K562 (cell line): ENCODE measurements around the gene FYB1. TPM values are rescaled to one million over a fixed set of nuclear protein-coding genes. Genes with fewer than 3 reads are reported as not detected.

Source experiments
- ATAC-seq: fragments of 200-7000 bp; cut with Tn5 transposase; 3 replicates; pipeline ENCODE4 v1.9.1; 2020; ENCODE audit warnings: moderate library complexity
- BruUV-seq: library from RNA; stranded (reverse); fragments of 400-500 nt; replicated peaks from 2 replicates; lab custom pipeline; 2021; lab: Mats Ljungman, UMichigan
- CTCF ChIA-PET: fragments of 300-600 bp; formaldehyde crosslinking; extraction: SDS; loops from one replicate; lab custom pipeline; 2021; ENCODE audit warnings: low intra/inter-chr PET ratio; lab: Yijun Ruan, JAX
- POLR2A ChIA-PET: fragments of 300-600, 350-650 bp; sonication (Branson Sonifier 250); formaldehyde crosslinking; extraction: SDS; loops from one replicate; lab custom pipeline; 2021; ENCODE audit warnings: antibody characterized with exemption, inconsistent platforms; lab: Yijun Ruan, JAX
- DNase-seq, 4 experiments: peaks; one replicate each; pipeline versions ENCODE4 v3.0.0 to v3.0.0-alpha.2; 2011 to 2018; ENCODE audit warnings: low spot score in 3 of 4, mixed read lengths in 3 of 4; ENCODE audit errors: extremely low read depth in 1 of 4
- FAIRE-seq: peaks from 2 replicates; lab custom pipeline; 2011; peaks lifted over from hg19 to GRCh38; lab: Jason Lieb, UNC
- H2AFZ ChIP-seq: 2 replicates; pipeline ENCODE4 v1.6.0; 2011; ENCODE audit warnings: low read depth, low read length, control low read depth, inconsistent platforms
- H3K27ac ChIP-seq: fragments of 200-600 bp; 3 replicates; pipeline ENCODE4 v1.8.0; 2011; ENCODE audit warnings: low read depth, mild to moderate bottlenecking, control low read depth, inconsistent platforms, low read length, moderate library complexity, mixed read lengths; ENCODE audit errors: extremely low read depth
- H3K27me3 ChIP-seq, 2 experiments: fragments of 300-600 bp in 1 of 2; 2 replicates in 1 of 2; 3 replicates in 1 of 2; pipeline versions ENCODE4 v1.6.0 to v1.8.0; 2011; ENCODE audit warnings: inconsistent platforms in 2 of 2, low read length in 2 of 2, mild to moderate bottlenecking in 1 of 2, mixed read lengths in 1 of 2, moderate library complexity in 1 of 2; ENCODE audit not compliant: control insufficient read depth in 2 of 2, insufficient read depth in 2 of 2
- H3K36me3 ChIP-seq: fragments of 300-600 bp; 3 replicates; pipeline ENCODE4 v1.8.0; 2011; ENCODE audit warnings: mild to moderate bottlenecking, low read length, inconsistent platforms; ENCODE audit not compliant: control insufficient read depth, insufficient read depth
- H3K4me1 ChIP-seq, 2 experiments: fragments of 200-600 bp in 1 of 2; replicated peaks in 1 of 2; 2 replicates in 1 of 2; 3 replicates in 1 of 2; pipeline versions ENCODE4 v1.5.1 to v1.8.0; 2011; ENCODE audit warnings: inconsistent platforms in 2 of 2, low read length in 2 of 2, mild to moderate bottlenecking in 1 of 2, mixed read lengths in 1 of 2, moderate library complexity in 1 of 2; ENCODE audit not compliant: control insufficient read depth in 2 of 2, insufficient read depth in 2 of 2
- H3K4me2 ChIP-seq: 2 replicates; pipeline ENCODE4 v1.6.1; 2011; ENCODE audit warnings: low read length, control low read depth, inconsistent platforms, mixed read lengths; ENCODE audit not compliant: insufficient read depth
- H3K4me3 ChIP-seq: fragments of 200-600 bp; sonication (generic), shearing (Covaris generic); 2 replicates; pipeline ENCODE4 v1.5.1; 2016; ENCODE audit warnings: control low read depth, inconsistent platforms
- H3K79me2 ChIP-seq: fragments of 200-600 bp; 3 replicates; pipeline ENCODE4 v1.8.0; 2011; ENCODE audit warnings: low read length, inconsistent platforms; ENCODE audit not compliant: control insufficient read depth, insufficient read depth
- H3K9ac ChIP-seq, 2 experiments: 2 replicates each; pipeline versions ENCODE4 v1.6.0 to v1.6.1; 2011; ENCODE audit warnings: low read depth in 2 of 2, low read length in 2 of 2, control low read depth in 1 of 2, inconsistent platforms in 1 of 2, mild to moderate bottlenecking in 1 of 2, mixed read lengths in 1 of 2; ENCODE audit not compliant: insufficient read depth in 1 of 2
- H3K9me1 ChIP-seq: one replicate; pipeline ENCODE4 v1.6.0; 2011; ENCODE audit warnings: inconsistent platforms, mild to moderate bottlenecking, low read length, moderate library complexity; ENCODE audit not compliant: control insufficient read depth, insufficient read depth
- H3K9me3 ChIP-seq: replicated peaks from 2 replicates; pipeline ENCODE4 v1.5.1; 2011; ENCODE audit warnings: low read depth, low read length, inconsistent platforms; ENCODE audit not compliant: control insufficient read depth, insufficient read depth
- H4K20me1 ChIP-seq: replicated peaks from 2 replicates; pipeline ENCODE4 v1.6.1; 2011; ENCODE audit warnings: low read length, inconsistent platforms, mixed read lengths; ENCODE audit not compliant: control insufficient read depth, insufficient read depth
- CEBPG ChIP-seq, 3 experiments: fragments of 200-800 bp in 1 of 3; sonication (Bioruptor generic) in 1 of 3; sonication (generic) in 1 of 3; formaldehyde crosslinking in 1 of 3; IDR thresholded peaks in 2 of 3; conservative IDR thresholded peaks in 1 of 3; 2 replicates each; pipeline versions ENCODE4 v1.6.1 to v1.8.0; 2016 to 2022; ENCODE audit warnings: missing compliant biosample characterization in 2 of 3, missing genetic modification characterization in 2 of 3, mild to moderate bottlenecking in 1 of 3, missing genetic modification reagents in 1 of 3
- CREM ChIP-seq: IDR thresholded peaks from 2 replicates; pipeline ENCODE4 v1.6.1; 2014; ENCODE audit warnings: antibody characterized with exemption, low read depth
- KLF13 ChIP-seq: fragments of 450-650 bp; IDR thresholded peaks from 2 replicates; pipeline ENCODE4 v1.6.1; 2016; ENCODE audit warnings: missing genetic modification characterization, low read depth, mild to moderate bottlenecking, missing compliant biosample characterization, moderate library complexity, borderline replicate concordance
- NFXL1 ChIP-seq: fragments of 450-650 bp; formaldehyde crosslinking; IDR thresholded peaks from 2 replicates; pipeline ENCODE4 v1.4.0; 2021; ENCODE audit warnings: mild to moderate bottlenecking
- NR3C1 ChIP-seq: sonication (generic); formaldehyde crosslinking; IDR thresholded peaks from 2 replicates; pipeline ENCODE4 v1.8.1; 2022; ENCODE audit warnings: missing genetic modification reagents
- PATZ1 ChIP-seq: fragments of 250-450 bp; sonication (Bioruptor Pico); IDR thresholded peaks from 2 replicates; pipeline ENCODE4 v1.5.0; 2020; ENCODE audit warnings: mild to moderate bottlenecking, borderline replicate concordance
- POLR2B ChIP-seq: fragments of 450-650 bp; IDR thresholded peaks from 2 replicates; pipeline ENCODE4 v1.6.1; 2018; ENCODE audit warnings: low read depth; ENCODE audit not compliant: partially characterized antibody
- RCOR1 ChIP-seq, 2 experiments: IDR thresholded peaks; 2 replicates each; pipeline ENCODE4 v1.6.1; 2012; ENCODE audit warnings: low read depth in 2 of 2, low read length in 2 of 2, borderline replicate concordance in 1 of 2, improper control_type of control experiment in 1 of 2
- SLC30A9 ChIP-seq: fragments of 250-450 bp; sonication (Bioruptor Pico); IDR thresholded peaks from 2 replicates; pipeline ENCODE4 v1.8.0; 2022; ENCODE audit warnings: mild to moderate bottlenecking, moderate library complexity
- ZBTB17 ChIP-seq: fragments of 450-650 bp; formaldehyde crosslinking; IDR thresholded peaks from 2 replicates; pipeline ENCODE4 v1.4.0; 2020; ENCODE audit warnings: mild to moderate bottlenecking
- ZNF316 ChIP-seq: fragments of 450-650 bp; IDR thresholded peaks from 2 replicates; pipeline ENCODE4 v1.6.1; 2016
- ZNF324 ChIP-seq: fragments of 250-450 bp; sonication (Bioruptor Pico); IDR thresholded peaks from 2 replicates; pipeline ENCODE4 v1.4.0; 2020; ENCODE audit warnings: mild to moderate bottlenecking
- WGBS: fragments of 100-300 bp; shearing (Covaris generic); methylation state at CpG from one replicate; pipeline ENCODE4 v1.1.6; 2016; ENCODE audit warnings: low coverage, mixed read lengths; ENCODE audit not compliant: insufficient coverage; ENCODE audit errors: missing lambda C conversion rate; 5-methylcytosine and 5-hydroxymethylcytosine counted together
- in situ Hi-C: fragments of 300-500 bp; cut with MboI; formaldehyde crosslinking; loops from 4 replicates; pipeline ENCODE4 v1.15.0; 2018; ENCODE audit warnings: inconsistent platforms, mixed read lengths
- intact Hi-C: fragments of 100-400 bp; cut with micrococcal nuclease; formaldehyde crosslinking; loops from 2 replicates; pipeline ENCODE4 v1.14.2; 2022
- polyA plus RNA-seq, 8 experiments: library from polyadenylated mRNA; depleted of rRNA in 4 of 8; stranded (reverse) in 5 of 8; unstranded in 3 of 8; fragments of >200 nt; fragmentation: Nextera tagmentation in 2 of 8; fragmentation: Illumina TruSeq in 1 of 8; extraction: Ambion mirVana in 2 of 8; extraction: Trizol in 1 of 8; gene quantifications; 2 replicates each; pipeline versions ENCODE4 v1.2.1 to v1.2.3, GENCODE V29; 2011 to 2014; ENCODE audit warnings: inconsistent platforms in 1 of 8, missing spikeins in 1 of 8
- total RNA-seq, 7 experiments: library from RNA; depleted of rRNA in 6 of 7; stranded (reverse); fragments of >200 nt in 6 of 7; fragmentation: Illumina TruSeq in 2 of 7; extraction: Trizol in 2 of 7; gene quantifications; 2 replicates each; pipeline versions ENCODE4 v1.2.1 to v1.2.3, GENCODE V29; 2011 to 2021; ENCODE audit warnings: low replicate concordance in 1 of 7
- TF ChIP-seq, protein P1 (sequence below): fragments of 250-450 bp; sonication (Bioruptor Pico); IDR thresholded peaks from 2 replicates; pipeline ENCODE4 v1.9.0; 2021; ENCODE audit warnings: mild to moderate bottlenecking, inconsistent platforms
- TF ChIP-seq, protein P2 (sequence below), 2 experiments: fragments of 450-650 bp; conservative IDR thresholded peaks; 2 replicates each; pipeline ENCODE4 v1.6.1; 2017; ENCODE audit warnings: mild to moderate bottlenecking in 2 of 2, moderate library complexity in 2 of 2

FYB1 gene
- total and polyA plus RNA-seq, 9 of the 15 experiments (the other 6 are each of a cell fraction or from before 2014, with no cell fraction given): 4.7 to 31.5 (median 9.7) TPM

- 16% methylated on average over 3 of the region's 3 CpGs for WGBS
- H3K9me1 ChIP-seq: no peaks in the 10 kb centered on the region
- DNase-seq (peak in 2 of 4 experiments; percentile 57 to 62), ATAC-seq (peak; percentile 63), FAIRE-seq (no peak)
- in situ Hi-C loops: no loop called here
- no peaks in the 10 kb centered on the region for H3K9me3 ChIP-seq
- H3K79me2 ChIP-seq: no peaks in the 10 kb centered on the region; the same call in 2 of the 3 replicates
- no peaks in the 10 kb centered on the region for H4K20me1 ChIP-seq
- H3K27ac ChIP-seq: peak overlapping the region; percentile 62
- H3K27me3 ChIP-seq: no peaks in the 10 kb centered on the region
- ChIA-PET POLR2A (interaction anchor here (1.0 to 3.9 kb wide), 2 partner anchors 12 to 20 kb away, joined by 3 to 14 read pairs; no protein-coding TSS in a partner anchor), CTCF (no interaction called here)
- H2AFZ ChIP-seq: peak overlapping the region; percentile 77
- BruUV-seq: no TSS peak
- no peaks in the 10 kb centered on the region for H3K36me3 ChIP-seq
- peak overlapping the region; percentile 2 to 28; a peak in 3 of 4 replicates for H3K9ac ChIP-seq
- peaks cover 20 to 53% of the 10 kb centered on the region in 2 experiments for H3K4me1 ChIP-seq
- H3K4me2 ChIP-seq: peak overlapping the region; percentile 43
- intact Hi-C loops: loop anchor here (2.0 kb wide), 1 partner anchor 18 kb away; no protein-coding TSS in a partner anchor
- no peak overlapping the region for H3K4me3 ChIP-seq
- no peak for TF ChIP-seq CREM
- TF ChIP-seq ZNF324: peak; percentile 44; the same call in 1 of the 2 replicates
- TF ChIP-seq NFXL1: 0 out of 2 replicates have a peak, but pooled peaks have one; percentile 29
- no peak for TF ChIP-seq SLC30A9 (CRISPR knock-in tag)
- TF ChIP-seq, protein P1, sequence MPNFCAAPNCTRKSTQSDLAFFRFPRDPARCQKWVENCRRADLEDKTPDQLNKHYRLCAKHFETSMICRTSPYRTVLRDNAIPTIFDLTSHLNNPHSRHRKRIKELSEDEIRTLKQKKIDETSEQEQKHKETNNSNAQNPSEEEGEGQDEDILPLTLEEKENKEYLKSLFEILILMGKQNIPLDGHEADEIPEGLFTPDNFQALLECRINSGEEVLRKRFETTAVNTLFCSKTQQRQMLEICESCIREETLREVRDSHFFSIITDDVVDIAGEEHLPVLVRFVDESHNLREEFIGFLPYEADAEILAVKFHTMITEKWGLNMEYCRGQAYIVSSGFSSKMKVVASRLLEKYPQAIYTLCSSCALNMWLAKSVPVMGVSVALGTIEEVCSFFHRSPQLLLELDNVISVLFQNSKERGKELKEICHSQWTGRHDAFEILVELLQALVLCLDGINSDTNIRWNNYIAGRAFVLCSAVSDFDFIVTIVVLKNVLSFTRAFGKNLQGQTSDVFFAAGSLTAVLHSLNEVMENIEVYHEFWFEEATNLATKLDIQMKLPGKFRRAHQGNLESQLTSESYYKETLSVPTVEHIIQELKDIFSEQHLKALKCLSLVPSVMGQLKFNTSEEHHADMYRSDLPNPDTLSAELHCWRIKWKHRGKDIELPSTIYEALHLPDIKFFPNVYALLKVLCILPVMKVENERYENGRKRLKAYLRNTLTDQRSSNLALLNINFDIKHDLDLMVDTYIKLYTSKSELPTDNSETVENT (CRISPR knock-in tag): no peak
- TF ChIP-seq ZBTB17 (CRISPR knock-in tag): peak; percentile 80; the same call in 1 of the 2 replicates
- no peak for TF ChIP-seq POLR2B
- TF ChIP-seq RCOR1 (IDR thresholded peaks at IDR 0.05; ENCODE audit: borderline replicate concordance in 1 of 2, low read depth in 2 of 2, low read length in 2 of 2): peak in 1 of 2 experiments; percentile 2; a peak in 1 of 4 replicates
- no peak for TF ChIP-seq ZNF316
- TF ChIP-seq NR3C1 (CRISPR knock-in tag): no peak
- TF ChIP-seq PATZ1 (CRISPR knock-in tag): no peak
- no peak for TF ChIP-seq KLF13 (tag)
- no peak for TF ChIP-seq CEBPG (CRISPR knock-in tag; IDR thresholded peaks at IDR 0.05)
- 0 out of 4 replicates have a peak, but pooled peaks of 1 of the 2 experiments have one; percentile 7 for TF ChIP-seq CEBPG (tag; conservative IDR thresholded peaks at IDR 0.05 in 1 of 2, IDR thresholded peaks at IDR 0.05 in 1 of 2)
- TF ChIP-seq, protein P2, sequence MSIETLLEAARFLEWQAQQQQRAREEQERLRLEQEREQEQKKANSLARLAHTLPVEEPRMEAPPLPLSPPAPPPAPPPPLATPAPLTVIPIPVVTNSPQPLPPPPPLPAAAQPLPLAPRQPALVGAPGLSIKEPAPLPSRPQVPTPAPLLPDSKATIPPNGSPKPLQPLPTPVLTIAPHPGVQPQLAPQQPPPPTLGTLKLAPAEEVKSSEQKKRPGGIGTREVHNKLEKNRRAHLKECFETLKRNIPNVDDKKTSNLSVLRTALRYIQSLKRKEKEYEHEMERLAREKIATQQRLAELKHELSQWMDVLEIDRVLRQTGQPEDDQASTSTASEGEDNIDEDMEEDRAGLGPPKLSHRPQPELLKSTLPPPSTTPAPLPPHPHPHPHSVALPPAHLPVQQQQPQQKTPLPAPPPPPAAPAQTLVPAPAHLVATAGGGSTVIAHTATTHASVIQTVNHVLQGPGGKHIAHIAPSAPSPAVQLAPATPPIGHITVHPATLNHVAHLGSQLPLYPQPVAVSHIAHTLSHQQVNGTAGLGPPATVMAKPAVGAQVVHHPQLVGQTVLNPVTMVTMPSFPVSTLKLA (conservative IDR thresholded peaks at IDR 0.05): no peak; a peak in 1 of 4 replicates
These were observed 42.4 kb downstream of the FYB1 start for GRCh38 chr5:39176759-39177630.
